HG03066 (cell line): Measurements from ENCODE around the gene CLEC7A.

Experiments
- ATAC-seq: cut with Tn5 transposase; IDR thresholded peaks from one replicate; pipeline ENCODE4 v1.9.1; 2021; ENCODE audit warnings: low read depth; ENCODE audit not compliant: unreplicated experiment

CLEC7A gene

GRCh38 chr12:10097521-10097920 is 32.5 kb downstream of the CLEC7A start:
- ATAC-seq: no peak

GRCh38 chr12:10095971-10096370 is 34.0 kb downstream of the CLEC7A start:
- no peak for ATAC-seq

- no peak for ATAC-seq
Observed at GRCh38 chr12:10094646-10095395, 35.2 kb downstream of the CLEC7A start.

DNA sequence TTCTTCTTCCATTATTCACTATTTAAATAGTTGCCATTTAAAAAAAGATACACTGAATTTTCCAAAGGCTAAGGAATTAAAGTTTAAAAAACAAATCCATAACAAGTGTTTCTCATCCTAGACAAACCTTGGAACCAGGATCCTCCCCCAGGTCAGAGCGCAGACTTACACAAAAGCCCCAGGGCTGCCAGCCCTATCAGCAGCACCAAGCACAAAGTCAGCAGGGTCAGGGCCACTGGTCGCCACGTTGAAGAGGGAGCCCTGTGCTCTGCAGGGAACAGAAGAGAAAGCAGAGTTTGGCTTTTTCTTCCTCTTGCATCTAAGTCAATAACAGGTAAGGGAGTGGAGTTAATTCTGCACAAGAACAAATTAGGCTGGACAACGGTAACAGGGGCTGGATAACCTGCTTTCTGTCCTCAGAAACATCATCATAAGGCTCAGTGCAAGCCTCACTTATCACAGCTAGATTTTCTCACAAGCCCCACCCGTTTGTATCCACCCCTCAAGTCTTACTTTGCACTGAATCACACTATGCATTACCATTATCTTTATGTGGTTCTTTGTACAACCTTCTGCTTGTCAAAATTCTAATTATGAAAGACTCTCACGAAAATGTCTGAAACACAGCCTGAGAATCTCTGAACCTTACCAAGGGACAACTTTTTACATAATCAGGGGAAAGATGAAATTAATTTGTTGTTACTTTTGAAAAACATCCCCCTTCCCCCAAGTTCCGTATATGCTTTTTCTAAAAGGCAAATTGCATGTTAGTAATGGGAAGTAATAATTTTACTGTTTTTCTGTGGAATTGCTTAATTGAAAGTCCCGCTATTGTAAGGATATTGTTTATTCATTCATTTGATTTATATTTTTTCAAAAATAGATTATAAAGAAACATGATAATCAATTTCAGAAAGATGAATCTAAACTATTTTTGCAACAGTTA is 40.8 kb downstream of the CLEC7A start:
- no peak for ATAC-seq

DNA sequence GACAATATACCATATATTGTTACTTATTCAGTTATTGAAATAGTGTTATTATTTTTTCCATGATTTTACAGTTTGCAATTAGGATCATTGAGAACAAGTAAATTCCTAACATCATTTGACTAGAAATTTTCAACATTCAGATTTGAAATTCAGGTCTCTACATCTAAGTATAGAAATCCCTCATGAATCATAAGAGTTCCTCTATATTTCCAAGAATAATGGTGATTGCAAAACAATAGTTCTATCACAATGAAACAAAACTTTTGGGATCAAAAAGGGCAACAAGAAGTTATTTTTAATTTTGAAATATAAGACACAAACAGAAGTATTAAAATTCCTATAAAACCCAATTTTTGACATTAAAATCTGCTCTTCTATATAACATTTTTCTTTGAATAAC is 42.0 kb downstream of the CLEC7A start:
- no peak for ATAC-seq

DNA sequence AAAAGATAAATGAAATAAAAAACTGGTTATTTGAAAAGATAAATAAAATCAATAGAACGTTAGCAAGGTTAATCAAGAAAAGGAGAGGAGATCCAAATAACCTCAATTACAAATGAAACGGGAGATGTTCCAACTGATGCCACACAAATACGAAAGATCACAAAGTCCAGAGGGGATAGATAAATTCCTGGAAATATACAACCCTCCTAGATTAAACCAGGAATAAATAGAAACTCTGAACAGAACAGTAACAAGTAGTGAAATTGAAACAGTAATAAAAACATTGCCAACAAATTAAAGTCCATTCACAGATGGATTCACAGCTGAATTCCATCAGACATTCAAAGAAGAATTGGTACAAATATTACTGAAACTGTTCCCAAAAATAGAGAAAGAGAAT is 43.6 kb downstream of the CLEC7A start:
- no peak for ATAC-seq

DNA sequence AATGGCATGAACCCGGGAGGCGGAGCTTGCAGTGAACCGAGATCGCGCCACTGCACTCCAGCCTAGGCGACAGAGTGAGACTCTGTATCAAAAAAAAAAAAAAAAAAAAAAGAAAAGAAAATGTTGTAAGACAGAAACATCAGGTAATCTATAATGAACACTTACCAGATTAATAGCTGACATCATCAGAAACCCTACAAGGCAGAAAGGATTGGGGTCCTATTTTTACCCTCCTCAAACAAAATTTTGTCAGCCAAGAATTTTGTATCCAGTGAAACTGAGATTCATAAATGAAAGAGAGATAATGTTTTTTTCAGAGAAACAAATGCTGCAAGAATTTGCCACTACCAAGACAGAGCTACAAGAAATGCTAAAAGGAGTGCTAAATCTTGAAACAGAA is 45.3 kb downstream of the CLEC7A start:
- ATAC-seq: no peak

GRCh38 chr12:10082117-10082874 is 47.7 kb downstream of the CLEC7A start:
- no peak for ATAC-seq

DNA sequence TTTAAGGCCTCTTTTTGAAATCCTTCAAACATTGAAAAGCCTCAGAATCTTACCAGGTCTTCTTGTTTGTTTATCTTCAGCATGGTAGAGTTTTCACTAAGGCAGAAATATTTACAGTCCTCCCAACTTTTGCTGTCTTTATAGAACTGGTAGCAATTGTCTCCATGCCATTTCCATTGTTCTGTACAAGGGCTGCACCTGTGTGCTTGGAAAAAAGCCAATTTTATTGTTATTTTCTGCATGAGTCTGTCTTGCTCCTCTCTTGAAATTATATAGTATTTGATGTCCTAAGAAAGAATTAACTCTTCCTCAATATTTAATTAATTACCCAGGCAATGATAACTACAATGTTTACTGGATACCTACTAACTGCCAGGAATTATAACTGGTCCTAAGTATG is 54.5 kb downstream of the CLEC7A start:
- no peak for ATAC-seq

GRCh38 chr12:10073261-10073660 is 56.7 kb downstream of the CLEC7A start:
- no peak for ATAC-seq

DNA sequence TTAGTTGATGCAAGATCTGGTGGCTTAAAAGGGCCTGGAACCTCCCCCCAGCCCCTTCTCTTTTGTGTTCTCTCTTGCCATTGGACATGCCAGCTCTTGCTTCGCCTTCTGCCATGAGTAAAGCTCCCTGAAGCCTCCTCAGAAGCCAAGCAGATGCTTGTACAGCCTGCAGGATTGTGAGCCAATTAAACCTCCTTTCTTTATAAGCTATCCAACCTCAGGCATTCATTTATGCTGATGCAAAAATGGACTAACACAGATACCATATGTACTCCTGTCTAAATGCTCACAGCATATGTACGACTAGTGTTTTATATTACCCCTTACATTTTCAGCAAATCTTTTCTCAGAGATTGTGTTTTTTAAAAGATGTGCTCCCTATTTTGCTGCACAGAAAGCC is 57.9 kb downstream of the CLEC7A start:
- no peak for ATAC-seq

GRCh38 chr12:10070380-10070779 is 59.6 kb downstream of the CLEC7A start:
- no peak for ATAC-seq

GRCh38 chr12:10069976-10070375 is 60.0 kb downstream of the CLEC7A start:
- ATAC-seq: no peak

- no peak for ATAC-seq
Observed at GRCh38 chr12:10069099-10069498, 60.9 kb downstream of the CLEC7A start.

- no peak for ATAC-seq
Observed at GRCh38 chr12:10068644-10069043, 61.4 kb downstream of the CLEC7A start.

DNA sequence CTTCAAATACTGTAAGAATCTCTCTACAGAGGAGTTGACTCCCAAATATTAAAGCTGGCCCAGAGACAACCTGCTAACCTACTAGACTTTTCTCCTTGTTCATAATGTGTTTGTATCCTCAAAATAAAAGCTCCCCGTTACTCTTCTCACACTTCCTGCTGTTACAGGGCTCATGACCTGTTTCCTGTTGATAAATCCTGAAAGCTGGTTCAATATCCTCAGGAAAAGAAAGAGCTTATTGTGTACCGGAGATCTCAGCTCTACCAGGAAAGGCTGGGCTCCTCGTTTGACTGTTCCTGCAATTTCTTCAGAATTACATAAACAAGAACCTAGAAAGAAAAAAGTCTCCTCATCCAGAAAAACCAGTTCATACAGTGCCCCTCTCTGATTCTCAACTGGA is 62.1 kb downstream of the CLEC7A start:
- ATAC-seq: no peak

DNA sequence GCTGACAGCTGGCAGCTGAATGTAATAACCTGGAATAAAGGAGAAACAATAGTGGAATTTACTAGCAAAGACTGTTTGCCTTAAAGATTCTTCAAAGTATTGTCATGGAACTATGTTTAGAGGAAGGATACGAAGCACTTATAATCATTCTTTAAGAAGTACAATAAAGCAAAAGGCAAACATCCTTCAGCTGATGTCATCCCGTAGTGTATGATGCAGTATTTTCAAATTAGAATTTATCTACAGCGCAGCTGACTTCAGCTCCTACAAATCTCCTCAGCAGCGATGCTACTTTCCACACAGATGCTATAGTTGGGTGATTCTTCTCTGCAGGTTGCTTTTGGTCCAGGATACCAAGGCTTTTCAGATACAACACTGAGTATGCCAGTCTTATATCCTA is 62.7 kb downstream of the CLEC7A start:
- ATAC-seq: no peak
